Activated effector memory CD4-positive, alpha-beta T cell treated with Interleukin-2 at 50 U/mL for 16 hours (primary cell): Measurements from ENCODE around the gene PRSS50.

Experiments
- DNase-seq: peaks from one replicate; pipeline ENCODE4 v3.0.0-alpha.2; 2020

PRSS50 gene

DNA sequence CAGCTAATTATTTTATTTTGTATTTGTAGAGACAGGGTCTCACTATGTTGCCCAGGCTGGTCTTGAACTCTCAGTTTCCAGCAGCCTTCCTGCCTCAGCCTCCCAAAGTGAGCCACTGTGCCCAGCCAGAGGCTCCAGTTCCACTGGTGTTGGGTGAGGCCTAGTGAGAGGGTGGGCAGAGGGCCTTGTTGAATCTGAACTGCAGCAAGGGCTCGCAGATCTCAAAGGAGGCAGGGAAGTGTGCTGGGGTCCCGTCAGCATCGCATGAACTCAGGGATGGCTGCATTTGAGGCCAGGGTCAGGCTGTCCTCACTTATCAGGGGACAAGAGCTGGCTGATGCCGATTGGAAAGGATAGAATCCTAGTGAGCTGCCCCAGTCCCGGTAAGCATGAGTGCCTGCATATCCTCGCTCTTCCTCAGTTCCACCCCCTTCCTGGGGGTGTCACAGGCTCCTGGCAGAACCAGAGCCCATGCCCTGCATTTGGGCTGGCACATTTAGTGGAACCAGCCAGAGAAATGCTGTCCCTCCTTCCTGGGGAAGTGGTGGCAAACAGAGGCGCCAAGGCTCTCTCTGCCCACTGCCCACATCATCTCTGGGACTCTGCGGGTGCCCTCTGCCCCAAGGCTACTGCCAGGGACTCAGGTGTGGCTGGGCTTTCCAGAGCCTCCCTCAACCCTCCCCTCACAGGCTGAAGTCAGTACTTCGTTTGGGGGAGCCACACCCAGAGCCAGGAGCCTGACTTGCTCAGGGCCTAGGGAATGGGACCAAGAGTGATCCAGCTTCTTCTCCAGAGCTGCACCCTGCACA, 48.3 kb downstream of the PRSS50 start:
- no peak for DNase-seq

DNA sequence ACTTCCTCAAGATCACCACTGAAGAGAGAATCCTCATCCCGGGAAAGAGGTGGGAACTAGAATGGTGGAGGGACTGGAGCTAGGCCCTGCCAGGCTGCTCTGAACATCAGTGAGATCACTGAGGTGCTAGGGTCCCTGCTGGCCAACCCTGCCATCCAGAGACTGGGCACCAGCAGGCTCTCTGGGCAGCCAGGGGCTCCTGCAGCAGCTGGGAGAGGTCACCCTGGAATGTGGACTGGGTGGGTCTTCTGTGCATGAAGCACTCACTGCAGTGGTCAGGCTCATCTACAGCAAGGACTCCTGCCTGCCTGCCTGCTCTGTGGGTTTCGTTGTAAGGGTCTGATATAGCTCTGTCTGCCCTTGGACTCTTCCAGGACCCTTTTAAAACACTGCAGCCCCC, 49.1 kb downstream of the PRSS50 start:
- DNase-seq = no peak

DNA sequence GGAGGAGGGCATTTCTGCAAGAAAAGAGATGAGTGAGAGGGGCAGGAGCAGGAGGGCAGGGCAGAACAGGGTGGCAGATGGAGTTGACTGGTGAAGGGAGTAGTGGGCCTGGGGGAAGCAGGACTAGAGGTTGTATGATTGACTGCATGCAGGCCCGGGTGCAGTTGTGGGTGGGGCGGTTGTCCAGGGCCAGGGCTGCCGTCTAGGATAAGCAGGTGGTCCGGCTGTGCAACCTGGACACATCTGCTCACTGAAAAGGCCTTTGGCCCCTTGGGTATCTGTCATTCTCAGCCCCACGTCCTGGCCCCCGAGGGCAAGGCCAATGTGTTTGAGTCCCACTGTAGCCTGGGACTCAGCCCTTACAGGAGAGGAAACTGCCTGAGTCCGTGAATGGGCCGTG, 49.6 kb downstream of the PRSS50 start:
- DNase-seq = no peak

DNA sequence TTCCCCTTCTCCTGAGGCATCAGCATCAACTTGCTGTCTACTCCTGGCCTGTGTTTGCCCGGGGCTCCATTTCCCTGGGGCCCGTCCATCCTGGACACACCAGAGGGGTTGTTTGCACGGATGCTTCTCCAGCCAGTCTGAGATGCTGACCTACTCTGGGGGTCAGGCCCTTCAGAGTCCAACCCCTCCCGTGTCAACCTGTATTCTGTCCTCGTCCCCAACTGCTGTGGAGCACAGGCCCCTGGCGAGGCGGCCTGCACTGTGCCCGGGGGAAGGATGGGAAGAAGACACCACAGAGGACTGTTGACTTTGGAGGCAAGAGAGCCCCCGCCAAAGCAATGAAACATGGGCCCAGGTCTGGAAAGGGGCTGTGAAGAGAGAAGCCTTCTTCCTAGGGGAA, 50.0 kb downstream of the PRSS50 start:
- no peak for DNase-seq

DNA sequence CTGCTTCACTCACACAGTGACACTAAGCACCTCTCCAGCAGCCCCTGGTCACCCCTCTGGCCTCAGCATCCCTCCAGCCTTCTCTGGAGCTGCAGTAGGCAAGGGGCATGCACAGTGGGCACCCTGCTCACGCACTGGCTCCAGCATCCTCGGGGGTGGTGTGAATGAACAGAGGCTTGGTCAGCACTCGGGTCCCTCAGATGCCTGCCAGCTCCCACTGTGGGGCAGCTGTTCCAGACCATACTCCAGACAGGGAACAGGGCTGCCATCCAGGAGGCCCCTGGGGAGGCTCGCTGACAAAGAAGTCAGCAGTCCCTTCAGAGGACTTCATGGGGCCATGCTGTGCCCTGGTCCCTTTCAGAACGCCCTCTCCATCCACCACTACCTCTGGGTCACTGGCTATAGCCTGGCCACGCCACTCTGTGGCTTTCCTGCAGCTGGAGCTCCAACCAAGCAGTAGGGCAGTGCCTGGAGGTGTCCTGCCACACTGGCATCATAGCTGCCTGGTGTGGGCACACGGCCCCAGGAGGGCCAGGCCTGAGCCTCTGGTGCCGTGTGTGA, 50.5 kb downstream of the PRSS50 start:
- no peak for DNase-seq

DNA sequence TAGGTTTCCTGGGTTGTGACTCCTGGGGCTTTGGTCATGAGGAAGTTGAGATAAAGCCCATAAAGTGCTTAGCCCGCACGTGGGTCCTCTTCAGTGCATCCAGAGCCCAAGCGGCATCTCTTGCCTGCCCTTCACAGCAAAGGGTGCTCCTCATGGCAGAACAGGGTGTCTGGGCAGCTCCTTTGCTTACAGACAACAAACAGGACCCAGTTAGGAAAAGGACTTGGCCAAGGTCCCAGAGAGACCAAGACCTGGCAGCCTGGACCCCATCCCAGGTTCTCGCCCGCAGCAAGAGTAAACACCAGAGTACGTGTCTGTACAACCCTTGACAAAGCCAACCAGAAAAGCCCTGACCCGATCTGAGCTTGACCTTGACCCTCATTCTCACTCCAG, 51.2 kb downstream of the PRSS50 start:
- DNase-seq = no peak

DNA sequence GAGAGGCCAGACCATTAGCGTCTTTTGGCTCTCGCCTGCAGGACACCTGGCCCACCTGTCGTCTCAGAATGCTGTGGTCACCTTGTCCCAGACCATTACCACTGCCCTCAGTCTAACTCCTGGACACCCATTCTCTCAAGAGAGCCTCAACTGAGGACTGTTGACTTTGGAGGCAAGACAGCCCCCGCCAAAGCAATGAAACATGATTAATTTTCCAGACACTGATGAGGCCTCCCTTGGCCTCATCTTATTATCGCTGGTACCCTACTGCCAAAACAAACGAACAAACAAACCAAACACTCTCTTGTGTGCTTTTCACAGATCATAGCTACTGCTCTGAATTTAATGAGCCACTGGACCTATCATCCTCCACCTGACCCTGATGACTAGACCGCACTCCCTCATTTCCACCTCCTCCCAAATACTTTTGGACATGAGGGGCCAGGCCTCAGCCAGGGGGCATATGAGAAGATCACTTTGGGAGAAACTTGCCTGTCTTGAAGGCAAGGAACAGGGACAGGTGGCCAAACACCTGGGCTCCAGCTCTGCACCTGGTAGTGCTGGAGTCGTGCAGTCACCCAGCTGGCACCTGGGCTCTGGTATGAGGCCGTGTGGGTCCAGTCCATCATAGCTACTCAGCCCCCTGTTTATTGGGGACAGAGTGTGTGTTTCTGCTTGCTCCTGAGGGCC, 51.8 kb downstream of the PRSS50 start:
- DNase-seq = no peak

DNA sequence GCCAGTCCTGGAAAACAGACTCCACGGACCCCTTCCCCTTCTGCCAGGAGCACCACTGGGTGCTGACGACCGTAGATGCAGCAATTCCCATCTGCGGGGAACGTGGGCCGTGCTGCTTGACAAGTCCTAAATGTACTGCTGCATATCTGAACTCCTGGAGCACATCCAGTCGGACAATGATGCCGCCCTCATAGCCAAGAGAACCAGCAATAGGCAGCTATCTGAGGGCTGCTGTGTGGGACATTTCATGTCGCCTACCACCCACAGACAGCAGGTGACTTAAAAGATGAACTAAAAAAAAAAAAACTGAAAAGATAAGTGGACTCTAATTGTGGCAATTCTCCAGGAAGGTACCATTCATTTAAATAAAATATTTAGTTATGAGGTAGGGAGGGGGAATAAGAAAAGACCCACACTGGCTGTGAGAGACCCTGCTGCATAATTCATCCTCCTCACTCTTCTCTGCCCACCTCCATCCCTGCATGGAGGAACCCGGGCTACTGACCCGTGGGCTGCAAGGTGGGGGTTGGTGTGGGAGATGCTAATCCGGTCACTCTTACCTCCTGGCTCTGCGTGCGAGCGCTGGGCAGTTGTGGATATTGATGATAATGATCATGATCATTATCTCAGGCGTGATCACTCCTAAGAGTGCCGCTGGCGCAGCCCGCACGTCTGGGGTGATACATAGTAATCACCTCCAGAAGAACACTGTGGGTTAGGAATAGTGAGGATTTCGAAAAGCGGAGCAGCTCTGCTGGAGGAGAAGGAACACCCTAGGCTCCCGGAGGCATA, 52.5 kb downstream of the PRSS50 start:
- no peak for DNase-seq

DNA sequence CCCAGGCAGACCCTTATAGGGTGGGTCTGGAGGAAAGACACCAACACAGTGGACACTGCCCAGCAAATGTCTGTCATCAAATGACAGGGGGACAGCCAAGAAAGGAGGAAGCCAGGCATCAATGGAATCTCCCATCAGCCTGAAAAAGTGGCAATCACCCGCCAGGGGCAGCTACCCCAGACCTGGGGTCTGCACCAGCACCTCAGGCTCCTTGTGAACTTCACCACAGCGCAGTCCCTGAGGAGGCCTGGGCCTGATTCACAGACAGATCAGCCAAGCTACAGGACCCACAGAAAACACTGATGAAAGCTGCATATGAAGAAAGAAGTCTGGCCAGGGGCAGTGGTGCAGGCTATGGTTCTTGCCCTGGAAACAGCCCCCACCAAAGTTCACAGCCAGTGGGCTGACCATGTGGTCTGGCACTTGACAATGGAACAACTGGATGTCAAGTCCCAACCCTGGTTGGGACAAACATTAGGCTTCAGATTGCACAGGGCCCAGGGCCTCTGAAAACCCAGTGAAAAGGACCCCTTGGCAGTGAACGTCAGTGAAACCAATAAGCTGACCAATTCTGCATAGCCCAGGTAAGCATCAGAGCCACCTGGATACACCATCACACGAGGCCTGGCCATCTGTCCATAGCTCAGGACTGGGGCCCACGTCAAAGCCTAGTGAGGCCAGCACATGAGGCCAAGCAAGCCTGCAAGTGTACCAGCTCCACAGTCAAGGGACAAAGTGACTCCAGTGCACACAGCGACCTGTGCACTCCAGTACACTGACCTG, 53.3 kb downstream of the PRSS50 start:
- DNase-seq = no peak

DNA sequence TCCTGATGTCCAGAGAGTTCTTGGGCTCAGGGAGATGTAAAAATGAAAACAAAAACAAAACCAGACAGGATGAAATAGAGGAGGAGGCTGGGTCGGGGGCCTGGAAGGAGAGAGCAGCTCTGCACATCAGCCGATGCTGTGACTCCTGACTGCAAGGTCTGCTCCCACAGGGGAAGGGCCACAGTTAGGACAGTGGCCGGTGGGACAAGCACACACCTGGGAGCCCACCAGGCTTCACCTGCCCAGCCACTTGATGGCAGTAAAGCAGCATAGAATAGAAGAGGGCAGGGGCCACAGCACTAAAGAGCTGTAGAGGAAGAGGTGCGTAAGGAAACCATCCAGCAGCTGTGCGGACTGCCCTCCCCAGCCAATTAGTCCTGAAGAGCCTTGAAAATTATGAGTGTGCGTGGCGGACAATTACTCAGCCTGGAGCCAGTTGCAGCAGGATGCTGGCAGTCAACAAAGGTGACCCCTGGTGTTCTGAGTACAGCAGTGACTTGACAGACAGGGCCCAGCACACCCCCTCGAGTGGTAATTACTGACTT, 54.0 kb downstream of the PRSS50 start:
- DNase-seq = no peak

DNA sequence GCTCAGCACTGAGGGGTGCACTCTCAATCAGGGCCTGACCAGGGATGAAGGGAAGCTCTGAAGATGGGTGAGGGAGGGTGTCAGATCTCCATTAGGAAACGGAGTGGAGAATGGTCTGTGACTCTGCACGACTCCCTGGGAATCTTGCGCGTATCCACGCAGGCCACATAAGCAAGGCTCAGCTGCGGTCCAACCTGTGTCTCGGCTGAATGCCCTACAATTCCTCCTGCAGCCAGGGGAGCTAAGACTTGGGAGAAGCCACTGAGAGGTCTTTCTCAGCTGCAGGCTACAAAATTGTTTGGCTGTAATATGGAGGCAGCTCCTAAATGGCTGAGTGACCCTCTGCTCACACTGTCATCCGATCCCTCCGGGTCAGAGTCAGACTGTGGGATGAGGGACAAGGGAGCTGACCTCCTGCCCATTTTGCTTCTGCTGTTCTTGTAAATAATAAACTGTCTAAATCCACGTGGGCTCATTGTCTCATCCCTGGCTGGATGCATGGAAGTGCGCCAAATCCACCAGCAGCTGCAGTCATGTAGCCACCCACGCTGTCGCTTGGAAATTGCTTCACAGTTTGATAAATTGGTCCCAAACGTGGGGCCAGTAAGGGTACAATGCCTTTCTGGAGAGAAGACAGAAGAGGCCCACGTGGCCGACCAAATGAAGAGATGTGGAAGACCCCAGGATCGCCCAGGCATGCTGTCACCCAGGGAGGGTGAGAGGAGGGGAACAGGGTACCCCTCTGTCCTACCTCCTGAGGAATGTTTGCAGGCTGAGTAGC, 54.7 kb downstream of the PRSS50 start:
- no peak for DNase-seq
